K562 (cell line): ENCODE measurements around the gene KDF1. TPM values are rescaled to one million over a fixed set of nuclear protein-coding genes. Genes with fewer than 3 reads are reported as not detected.

Experiments used
- CREBBP ChIP-seq: IDR thresholded peaks from one replicate; pipeline ENCODE4 v1.6.1; 2012; ENCODE audit warnings: low read depth, mild to moderate bottlenecking, control low read depth, inconsistent platforms, low read length
- ETV6 ChIP-seq, 3 experiments: fragments of 150-350 bp in 1 of 3; sonication (generic) in 1 of 3; formaldehyde crosslinking in 1 of 3; IDR thresholded peaks; 2 replicates each; pipeline versions ENCODE4 v1.6.1 to v1.8.0; 2014 to 2022; ENCODE audit warnings: borderline replicate concordance in 2 of 3, low read depth in 2 of 3, antibody characterized with exemption in 1 of 3, low read length in 1 of 3, mild to moderate bottlenecking in 1 of 3, missing genetic modification reagents in 1 of 3
- NCOR1 ChIP-seq: fragments of 450-650 bp; IDR thresholded peaks from 2 replicates; pipeline ENCODE4 v1.6.1; 2016; ENCODE audit warnings: mild to moderate bottlenecking, moderate library complexity
- NFATC3 ChIP-seq: fragments of 450-650 bp; IDR thresholded peaks from 2 replicates; pipeline ENCODE4 v1.6.1; 2017; ENCODE audit warnings: mild to moderate bottlenecking
- NUFIP1 ChIP-seq: fragments of 450-650 bp; IDR thresholded peaks from 2 replicates; pipeline ENCODE4 v1.6.1; 2018; ENCODE audit not compliant: partially characterized antibody
- POLR2AphosphoS5 ChIP-seq: IDR thresholded peaks from 2 replicates; pipeline ENCODE4 v1.6.1; 2011; ENCODE audit warnings: mild to moderate bottlenecking, low read depth, low read length, moderate library complexity; ENCODE audit not compliant: control insufficient read depth, insufficient read depth
- ZNF764 ChIP-seq: fragments of 250-450 bp; sonication (Bioruptor Pico); IDR thresholded peaks from 2 replicates; pipeline ENCODE4 v1.4.0; 2020; ENCODE audit warnings: low read depth, mild to moderate bottlenecking, moderate library complexity
- polyA plus RNA-seq, 8 experiments: library from polyadenylated mRNA; depleted of rRNA in 4 of 8; stranded (reverse) in 5 of 8; unstranded in 3 of 8; fragments of >200 nt; fragmentation: Nextera tagmentation in 2 of 8; fragmentation: Illumina TruSeq in 1 of 8; extraction: Ambion mirVana in 2 of 8; extraction: Trizol in 1 of 8; gene quantifications; 2 replicates each; pipeline versions ENCODE4 v1.2.1 to v1.2.3, GENCODE V29; 2011 to 2014; ENCODE audit warnings: inconsistent platforms in 1 of 8, missing spikeins in 1 of 8
- total RNA-seq, 7 experiments: library from RNA; depleted of rRNA in 6 of 7; stranded (reverse); fragments of >200 nt in 6 of 7; fragmentation: Illumina TruSeq in 2 of 7; extraction: Trizol in 2 of 7; gene quantifications; 2 replicates each; pipeline versions ENCODE4 v1.2.1 to v1.2.3, GENCODE V29; 2011 to 2021; ENCODE audit warnings: low replicate concordance in 1 of 7
- TF ChIP-seq, protein P1 (sequence below): fragments of 150-350 bp; IDR thresholded peaks from 2 replicates; pipeline ENCODE4 v1.6.1; 2014; ENCODE audit warnings: low read depth, mild to moderate bottlenecking, low read length, borderline replicate concordance
- TF ChIP-seq, protein P2 (sequence below): sonication (generic); formaldehyde crosslinking; IDR thresholded peaks from 2 replicates; pipeline ENCODE4 v1.8.1; 2023; ENCODE audit warnings: mild to moderate bottlenecking, missing genetic modification reagents
- TF ChIP-seq, protein P3 (sequence below), 2 experiments: IDR thresholded peaks; 2 replicates each; pipeline ENCODE4 v1.6.1; 2012; ENCODE audit warnings: improper control_type of control experiment in 2 of 2, low read depth in 2 of 2, low read length in 2 of 2, borderline replicate concordance in 1 of 2
- TF ChIP-seq, protein P4 (sequence below): fragments of 250-450 bp; sonication (Bioruptor Pico); IDR thresholded peaks from 2 replicates; pipeline ENCODE4 v1.8.0; 2022; ENCODE audit warnings: moderate library complexity, mild to moderate bottlenecking, inconsistent platforms

Gene KDF1
- total and polyA plus RNA-seq, 9 of the 15 experiments (the other 6 are each of a cell fraction or from before 2014, with no cell fraction given) = 0.38 to 1.9 (median 0.83) TPM

DNA sequence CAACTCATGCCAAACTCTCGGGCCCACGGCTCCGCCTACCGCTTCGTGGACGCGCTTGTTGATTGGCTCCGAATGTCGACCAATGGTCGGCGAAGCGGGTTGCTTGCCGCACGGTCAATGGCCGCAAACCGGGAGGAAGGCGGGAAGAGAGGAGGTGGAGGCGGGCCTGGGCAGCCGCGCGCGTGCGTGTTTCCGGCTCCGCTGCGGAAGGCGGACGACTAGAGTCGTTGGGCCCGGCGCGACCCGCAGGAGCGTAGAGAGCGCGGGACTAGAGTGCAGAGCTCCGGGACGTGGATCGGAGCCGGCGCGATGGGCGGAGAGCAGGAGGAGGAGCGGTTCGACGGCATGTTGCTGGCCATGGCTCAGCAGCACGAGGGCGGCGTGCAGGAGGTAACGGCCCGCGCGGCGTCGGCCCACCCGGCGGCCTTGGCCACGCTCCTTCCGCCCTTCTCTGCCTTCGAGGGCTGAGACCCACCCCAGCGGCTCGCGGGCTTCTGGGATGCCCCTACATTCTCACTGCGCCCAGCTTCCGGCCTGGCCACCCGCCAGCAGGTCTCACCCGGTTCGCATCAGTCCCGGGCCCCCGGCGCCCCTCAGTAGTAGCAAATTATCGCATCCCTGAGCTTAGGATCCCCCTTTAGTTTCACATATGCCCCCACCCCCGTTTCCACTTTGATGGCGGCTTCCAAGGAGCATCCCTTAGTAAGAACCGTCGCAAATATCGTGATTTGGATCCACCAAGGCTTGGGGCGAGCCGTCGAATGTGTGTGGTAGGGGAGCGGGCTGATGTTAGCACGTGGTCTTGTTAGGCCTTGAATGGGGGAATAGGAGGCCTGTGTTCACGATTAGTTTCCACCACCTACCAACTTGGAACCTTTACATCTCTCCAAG is 38.5 kb downstream of the KDF1 start, which contains the start of gene NUDC (continued):
- TF ChIP-seq, protein P1, sequence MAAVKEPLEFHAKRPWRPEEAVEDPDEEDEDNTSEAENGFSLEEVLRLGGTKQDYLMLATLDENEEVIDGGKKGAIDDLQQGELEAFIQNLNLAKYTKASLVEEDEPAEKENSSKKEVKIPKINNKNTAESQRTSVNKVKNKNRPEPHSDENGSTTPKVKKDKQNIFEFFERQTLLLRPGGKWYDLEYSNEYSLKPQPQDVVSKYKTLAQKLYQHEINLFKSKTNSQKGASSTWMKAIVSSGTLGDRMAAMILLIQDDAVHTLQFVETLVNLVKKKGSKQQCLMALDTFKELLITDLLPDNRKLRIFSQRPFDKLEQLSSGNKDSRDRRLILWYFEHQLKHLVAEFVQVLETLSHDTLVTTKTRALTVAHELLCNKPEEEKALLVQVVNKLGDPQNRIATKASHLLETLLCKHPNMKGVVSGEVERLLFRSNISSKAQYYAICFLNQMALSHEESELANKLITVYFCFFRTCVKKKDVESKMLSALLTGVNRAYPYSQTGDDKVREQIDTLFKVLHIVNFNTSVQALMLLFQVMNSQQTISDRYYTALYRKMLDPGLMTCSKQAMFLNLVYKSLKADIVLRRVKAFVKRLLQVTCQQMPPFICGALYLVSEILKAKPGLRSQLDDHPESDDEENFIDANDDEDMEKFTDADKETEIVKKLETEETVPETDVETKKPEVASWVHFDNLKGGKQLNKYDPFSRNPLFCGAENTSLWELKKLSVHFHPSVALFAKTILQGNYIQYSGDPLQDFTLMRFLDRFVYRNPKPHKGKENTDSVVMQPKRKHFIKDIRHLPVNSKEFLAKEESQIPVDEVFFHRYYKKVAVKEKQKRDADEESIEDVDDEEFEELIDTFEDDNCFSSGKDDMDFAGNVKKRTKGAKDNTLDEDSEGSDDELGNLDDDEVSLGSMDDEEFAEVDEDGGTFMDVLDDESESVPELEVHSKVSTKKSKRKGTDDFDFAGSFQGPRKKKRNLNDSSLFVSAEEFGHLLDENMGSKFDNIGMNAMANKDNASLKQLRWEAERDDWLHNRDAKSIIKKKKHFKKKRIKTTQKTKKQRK = peak; percentile 83
- TF ChIP-seq, protein P2, sequence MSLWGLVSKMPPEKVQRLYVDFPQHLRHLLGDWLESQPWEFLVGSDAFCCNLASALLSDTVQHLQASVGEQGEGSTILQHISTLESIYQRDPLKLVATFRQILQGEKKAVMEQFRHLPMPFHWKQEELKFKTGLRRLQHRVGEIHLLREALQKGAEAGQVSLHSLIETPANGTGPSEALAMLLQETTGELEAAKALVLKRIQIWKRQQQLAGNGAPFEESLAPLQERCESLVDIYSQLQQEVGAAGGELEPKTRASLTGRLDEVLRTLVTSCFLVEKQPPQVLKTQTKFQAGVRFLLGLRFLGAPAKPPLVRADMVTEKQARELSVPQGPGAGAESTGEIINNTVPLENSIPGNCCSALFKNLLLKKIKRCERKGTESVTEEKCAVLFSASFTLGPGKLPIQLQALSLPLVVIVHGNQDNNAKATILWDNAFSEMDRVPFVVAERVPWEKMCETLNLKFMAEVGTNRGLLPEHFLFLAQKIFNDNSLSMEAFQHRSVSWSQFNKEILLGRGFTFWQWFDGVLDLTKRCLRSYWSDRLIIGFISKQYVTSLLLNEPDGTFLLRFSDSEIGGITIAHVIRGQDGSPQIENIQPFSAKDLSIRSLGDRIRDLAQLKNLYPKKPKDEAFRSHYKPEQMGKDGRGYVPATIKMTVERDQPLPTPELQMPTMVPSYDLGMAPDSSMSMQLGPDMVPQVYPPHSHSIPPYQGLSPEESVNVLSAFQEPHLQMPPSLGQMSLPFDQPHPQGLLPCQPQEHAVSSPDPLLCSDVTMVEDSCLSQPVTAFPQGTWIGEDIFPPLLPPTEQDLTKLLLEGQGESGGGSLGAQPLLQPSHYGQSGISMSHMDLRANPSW (CRISPR knock-in tag) = 0 out of 2 replicates have a peak, but pooled peaks have one; percentile 32
- TF ChIP-seq NCOR1 (no peak), NUFIP1 (no peak), ZNF764 (CRISPR knock-in tag) (no peak), POLR2AphosphoS5 (peak; percentile 89), NFATC3 (no peak), CREBBP (no peak), ETV6 (IDR thresholded peaks at IDR 0.05; ENCODE audit: borderline replicate concordance in 1 of 2, low read depth in 2 of 2, low read length in 1 of 2) (no peak), ETV6 (CRISPR knock-in tag; IDR thresholded peaks at IDR 0.05; ENCODE audit: borderline replicate concordance) (no peak)
- TF ChIP-seq, protein P3, sequence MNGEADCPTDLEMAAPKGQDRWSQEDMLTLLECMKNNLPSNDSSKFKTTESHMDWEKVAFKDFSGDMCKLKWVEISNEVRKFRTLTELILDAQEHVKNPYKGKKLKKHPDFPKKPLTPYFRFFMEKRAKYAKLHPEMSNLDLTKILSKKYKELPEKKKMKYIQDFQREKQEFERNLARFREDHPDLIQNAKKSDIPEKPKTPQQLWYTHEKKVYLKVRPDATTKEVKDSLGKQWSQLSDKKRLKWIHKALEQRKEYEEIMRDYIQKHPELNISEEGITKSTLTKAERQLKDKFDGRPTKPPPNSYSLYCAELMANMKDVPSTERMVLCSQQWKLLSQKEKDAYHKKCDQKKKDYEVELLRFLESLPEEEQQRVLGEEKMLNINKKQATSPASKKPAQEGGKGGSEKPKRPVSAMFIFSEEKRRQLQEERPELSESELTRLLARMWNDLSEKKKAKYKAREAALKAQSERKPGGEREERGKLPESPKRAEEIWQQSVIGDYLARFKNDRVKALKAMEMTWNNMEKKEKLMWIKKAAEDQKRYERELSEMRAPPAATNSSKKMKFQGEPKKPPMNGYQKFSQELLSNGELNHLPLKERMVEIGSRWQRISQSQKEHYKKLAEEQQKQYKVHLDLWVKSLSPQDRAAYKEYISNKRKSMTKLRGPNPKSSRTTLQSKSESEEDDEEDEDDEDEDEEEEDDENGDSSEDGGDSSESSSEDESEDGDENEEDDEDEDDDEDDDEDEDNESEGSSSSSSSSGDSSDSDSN (IDR thresholded peaks at IDR 0.05; ENCODE audit: borderline replicate concordance in 1 of 2, low read depth in 2 of 2, low read length in 2 of 2) = no peak
- TF ChIP-seq, protein P4, sequence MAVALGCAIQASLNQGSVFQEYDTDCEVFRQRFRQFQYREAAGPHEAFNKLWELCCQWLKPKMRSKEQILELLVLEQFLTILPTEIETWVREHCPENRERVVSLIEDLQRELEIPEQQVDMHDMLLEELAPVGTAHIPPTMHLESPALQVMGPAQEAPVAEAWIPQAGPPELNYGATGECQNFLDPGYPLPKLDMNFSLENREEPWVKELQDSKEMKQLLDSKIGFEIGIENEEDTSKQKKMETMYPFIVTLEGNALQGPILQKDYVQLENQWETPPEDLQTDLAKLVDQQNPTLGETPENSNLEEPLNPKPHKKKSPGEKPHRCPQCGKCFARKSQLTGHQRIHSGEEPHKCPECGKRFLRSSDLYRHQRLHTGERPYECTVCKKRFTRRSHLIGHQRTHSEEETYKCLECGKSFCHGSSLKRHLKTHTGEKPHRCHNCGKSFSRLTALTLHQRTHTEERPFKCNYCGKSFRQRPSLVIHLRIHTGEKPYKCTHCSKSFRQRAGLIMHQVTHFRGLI = no peak
